Measurements from ENCODE around the gene ALPP. TPM values are rescaled to one million over a fixed set of nuclear protein-coding genes. Genes with fewer than 3 reads are reported as not detected.
"Not testable (repeated sequence)": the region's sequence is repeated elsewhere in the genome, so short reads cannot be mapped to it uniquely, and the experiment has no call there.

ALPP gene
- total RNA-seq, 4 donors from 2014 or later, result not detected

DNA sequence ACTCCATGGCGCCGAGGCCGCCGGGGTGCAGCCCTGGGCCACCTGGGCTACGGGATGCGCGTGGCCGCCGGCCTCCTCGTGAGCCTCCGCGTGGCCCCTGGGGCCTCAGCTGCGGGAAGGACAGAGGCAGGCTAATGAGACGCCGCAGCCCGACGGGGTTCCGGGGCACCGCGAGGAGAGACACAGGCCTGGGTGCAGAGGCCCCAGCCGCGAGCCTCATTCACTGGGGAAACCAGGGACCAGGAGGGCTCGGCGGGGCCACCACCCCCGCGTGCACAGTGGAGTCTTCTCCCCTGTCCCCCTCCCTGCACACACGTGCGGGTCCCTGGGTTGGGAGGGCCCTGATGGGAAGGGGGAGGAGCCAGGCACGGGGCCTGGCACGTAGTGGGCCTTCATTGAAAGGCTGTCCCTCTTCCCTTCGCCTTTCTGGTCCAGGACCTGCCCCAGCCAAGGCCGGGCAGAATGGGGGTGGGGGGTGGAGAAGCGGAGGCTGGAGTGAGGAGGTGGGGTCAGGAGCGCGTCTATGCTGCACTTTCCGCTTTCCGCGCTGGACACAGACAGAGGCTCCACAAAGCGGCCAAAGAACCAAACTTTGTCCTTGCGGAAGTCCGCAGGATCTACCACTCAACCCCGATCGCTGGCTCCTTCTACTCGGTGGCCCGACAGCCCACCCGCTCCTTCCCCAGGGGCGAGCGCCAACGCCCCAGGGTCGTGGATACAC, 9.1 kb downstream of the ALPP start:
- Histone ChIP-seq H3K27me3 (peaks cover 90% of the 10 kb centered on the region), H3K9me3 (no peaks in the 10 kb centered on the region), H3K27ac (no peak overlapping the region), H3K36me3 (no peaks in the 10 kb centered on the region), H3K4me1 (peaks cover 29% of the 10 kb centered on the region), H3K4me3 (no peak overlapping the region)
- TF ChIP-seq POLR2AphosphoS5 (IDR thresholded peaks at IDR 0.05), result no peak
- TF ChIP-seq, protein P1, sequence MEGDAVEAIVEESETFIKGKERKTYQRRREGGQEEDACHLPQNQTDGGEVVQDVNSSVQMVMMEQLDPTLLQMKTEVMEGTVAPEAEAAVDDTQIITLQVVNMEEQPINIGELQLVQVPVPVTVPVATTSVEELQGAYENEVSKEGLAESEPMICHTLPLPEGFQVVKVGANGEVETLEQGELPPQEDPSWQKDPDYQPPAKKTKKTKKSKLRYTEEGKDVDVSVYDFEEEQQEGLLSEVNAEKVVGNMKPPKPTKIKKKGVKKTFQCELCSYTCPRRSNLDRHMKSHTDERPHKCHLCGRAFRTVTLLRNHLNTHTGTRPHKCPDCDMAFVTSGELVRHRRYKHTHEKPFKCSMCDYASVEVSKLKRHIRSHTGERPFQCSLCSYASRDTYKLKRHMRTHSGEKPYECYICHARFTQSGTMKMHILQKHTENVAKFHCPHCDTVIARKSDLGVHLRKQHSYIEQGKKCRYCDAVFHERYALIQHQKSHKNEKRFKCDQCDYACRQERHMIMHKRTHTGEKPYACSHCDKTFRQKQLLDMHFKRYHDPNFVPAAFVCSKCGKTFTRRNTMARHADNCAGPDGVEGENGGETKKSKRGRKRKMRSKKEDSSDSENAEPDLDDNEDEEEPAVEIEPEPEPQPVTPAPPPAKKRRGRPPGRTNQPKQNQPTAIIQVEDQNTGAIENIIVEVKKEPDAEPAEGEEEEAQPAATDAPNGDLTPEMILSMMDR (IDR thresholded peaks at IDR 0.05), result no peak
- no peak for TF ChIP-seq EP300 (IDR thresholded peaks at IDR 0.05)
- TF ChIP-seq POLR2A (IDR thresholded peaks at IDR 0.05), result no peak
- no peak for DNase-seq (ENCODE audit: low spot score in 2 of 2)
- WGBS, result 19% methylated on average over 6 of the region's 50 CpGs

DNA sequence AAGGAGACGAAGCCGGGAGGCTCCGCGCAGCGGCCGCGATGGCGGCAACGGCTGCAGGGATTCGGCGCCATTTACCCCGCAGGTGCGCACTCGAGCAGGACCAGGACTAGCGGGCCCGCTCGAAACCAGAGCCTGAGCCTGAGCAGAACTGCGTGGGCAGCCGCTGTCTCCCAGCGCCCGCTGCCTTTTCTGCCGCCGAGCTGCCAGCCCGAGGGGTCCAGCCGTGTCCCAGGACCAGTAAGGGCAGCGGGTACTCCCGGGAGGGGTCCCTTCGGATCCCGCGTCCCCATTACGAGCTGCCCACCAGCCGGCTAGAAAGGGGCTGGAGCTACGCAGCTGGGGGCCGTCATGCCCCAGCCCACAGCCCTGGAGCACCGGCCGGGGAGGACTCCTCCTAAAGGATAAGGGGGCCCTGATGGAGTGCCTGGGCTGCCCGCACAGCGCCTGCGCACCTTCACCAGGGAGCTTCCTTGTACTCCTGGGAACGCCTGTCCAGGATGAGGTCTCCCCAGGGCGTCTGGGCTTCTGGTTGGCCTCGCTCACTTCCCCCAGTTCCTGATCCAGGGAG, 9.9 kb downstream of the ALPP start:
- Histone ChIP-seq H3K27me3 (peaks cover 82% of the 10 kb centered on the region), H3K4me3 (no peak overlapping the region)
- WGBS, result 16% methylated on average over 14 of the region's 42 CpGs

DNA sequence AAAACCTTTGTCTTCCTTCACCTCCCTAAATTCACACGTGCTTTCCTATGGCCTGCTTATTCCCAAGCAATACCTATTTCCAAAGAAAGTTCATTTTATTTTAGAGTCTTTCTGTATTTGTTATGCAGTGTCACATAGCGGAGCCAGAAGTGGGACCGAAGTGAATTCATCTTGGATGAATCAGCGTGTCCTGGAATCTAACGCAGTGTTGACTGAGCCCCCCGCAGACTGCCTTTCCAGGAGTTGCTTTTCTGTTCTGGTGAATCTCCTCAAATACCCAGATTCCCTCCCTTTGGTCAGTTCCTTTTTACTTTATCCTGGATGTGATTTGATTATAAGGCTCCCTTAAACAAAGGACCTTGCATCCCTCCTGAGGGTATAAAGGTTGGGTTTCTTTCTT, 10.8 kb downstream of the ALPP start:
- DNase-seq (ENCODE audit: low spot score in 2 of 2), result no peak
- no peaks in the 10 kb centered on the region for H3K36me3 ChIP-seq
- H3K9me3 ChIP-seq, result no peaks in the 10 kb centered on the region
- peaks cover 73% of the 10 kb centered on the region for H3K27me3 ChIP-seq
- TF ChIP-seq, protein P1 (IDR thresholded peaks at IDR 0.05), result no peak
- TF ChIP-seq EP300 (IDR thresholded peaks at IDR 0.05), result no peak
- TF ChIP-seq POLR2A (IDR thresholded peaks at IDR 0.05), result no peak
- TF ChIP-seq POLR2AphosphoS5 (IDR thresholded peaks at IDR 0.05), result no peak
- 55% methylated on average over 6 of the region's 6 CpGs for WGBS
- peaks cover 29% of the 10 kb centered on the region for H3K4me1 ChIP-seq
- H3K27ac ChIP-seq, result no peak overlapping the region
- H3K4me3 ChIP-seq, result no peak overlapping the region

More for the DNA sequence above, 9.9 kb downstream of the ALPP start:
- peaks cover 29% of the 10 kb centered on the region for H3K4me1 ChIP-seq
- TF ChIP-seq EP300 (IDR thresholded peaks at IDR 0.05) (no peak), POLR2A (IDR thresholded peaks at IDR 0.05) (no peak), POLR2AphosphoS5 (IDR thresholded peaks at IDR 0.05) (no peak)
- TF ChIP-seq, protein P1 (IDR thresholded peaks at IDR 0.05), result no peak
- no peaks in the 10 kb centered on the region for H3K36me3 ChIP-seq
- DNase-seq (ENCODE audit: low spot score in 2 of 2), result no peak
- no peak overlapping the region for H3K27ac ChIP-seq
- H3K9me3 ChIP-seq, result no peaks in the 10 kb centered on the region

DNA sequence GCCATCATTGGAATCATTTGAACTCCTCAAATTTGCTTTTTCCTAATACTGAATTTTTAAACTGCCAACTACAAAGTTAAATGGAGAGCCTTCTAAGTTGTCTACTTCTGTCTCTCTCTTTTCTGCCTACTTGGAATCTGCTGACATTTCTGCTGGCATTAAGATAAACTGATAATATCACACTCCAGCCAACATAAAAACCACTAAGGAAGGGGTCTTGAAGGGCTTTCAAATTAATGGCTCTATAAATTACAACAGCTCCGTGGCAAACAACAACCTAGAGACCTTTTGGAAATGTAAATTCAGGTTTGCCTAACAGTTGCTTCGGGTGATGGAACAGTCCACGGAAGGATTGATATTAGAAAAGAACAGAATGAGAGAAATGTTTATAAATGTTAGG, 12.1 kb downstream of the ALPP start:
- 32% methylated on average over 3 of the region's 3 CpGs for WGBS
- Histone ChIP-seq H3K4me3 (no peak overlapping the region), H3K27me3 (peaks cover 61% of the 10 kb centered on the region), H3K36me3 (no peaks in the 10 kb centered on the region), H3K4me1 (peaks cover 29% of the 10 kb centered on the region), H3K27ac (no peak overlapping the region), H3K9me3 (no peaks in the 10 kb centered on the region)
- TF ChIP-seq POLR2AphosphoS5 (IDR thresholded peaks at IDR 0.05), result no peak
- TF ChIP-seq, protein P1 (IDR thresholded peaks at IDR 0.05), result no peak
- TF ChIP-seq EP300 (IDR thresholded peaks at IDR 0.05), result no peak
- TF ChIP-seq POLR2A (IDR thresholded peaks at IDR 0.05), result no peak
- no peak for DNase-seq (ENCODE audit: low spot score in 2 of 2)

DNA sequence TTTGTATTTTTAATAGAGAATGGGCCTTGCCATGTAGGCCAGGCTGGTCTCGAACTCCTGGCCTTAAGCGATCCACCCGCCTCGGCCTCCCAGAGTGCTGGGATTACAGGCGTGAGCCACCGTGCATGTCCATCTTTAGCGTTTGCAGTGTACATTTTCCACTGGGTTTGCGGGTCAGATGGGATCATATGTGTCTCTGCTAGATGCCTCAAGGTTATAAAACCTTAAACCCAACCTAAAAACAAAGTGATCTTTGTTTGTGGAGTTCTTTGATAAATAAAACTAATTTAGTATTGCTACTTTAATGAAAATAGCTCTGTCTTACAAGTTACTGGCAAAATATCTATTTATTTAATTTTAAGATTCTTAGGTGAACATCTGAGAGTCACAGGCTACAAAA, 15.0 kb downstream of the ALPP start:
- Histone ChIP-seq H3K4me1 (no peaks in the 10 kb centered on the region), H3K27me3 (peaks cover 38% of the 10 kb centered on the region), H3K27ac (no peak overlapping the region), H3K36me3 (no peaks in the 10 kb centered on the region), H3K9me3 (no peaks in the 10 kb centered on the region), H3K4me3 (no peak overlapping the region)
- WGBS, result 92% methylated on average over 8 of the region's 8 CpGs
- DNase-seq (ENCODE audit: low spot score in 2 of 2), result no peak
- TF ChIP-seq POLR2AphosphoS5 (IDR thresholded peaks at IDR 0.05) (no peak), POLR2A (IDR thresholded peaks at IDR 0.05) (no peak), EP300 (IDR thresholded peaks at IDR 0.05) (no peak)
- TF ChIP-seq, protein P1 (IDR thresholded peaks at IDR 0.05), result no peak

DNA sequence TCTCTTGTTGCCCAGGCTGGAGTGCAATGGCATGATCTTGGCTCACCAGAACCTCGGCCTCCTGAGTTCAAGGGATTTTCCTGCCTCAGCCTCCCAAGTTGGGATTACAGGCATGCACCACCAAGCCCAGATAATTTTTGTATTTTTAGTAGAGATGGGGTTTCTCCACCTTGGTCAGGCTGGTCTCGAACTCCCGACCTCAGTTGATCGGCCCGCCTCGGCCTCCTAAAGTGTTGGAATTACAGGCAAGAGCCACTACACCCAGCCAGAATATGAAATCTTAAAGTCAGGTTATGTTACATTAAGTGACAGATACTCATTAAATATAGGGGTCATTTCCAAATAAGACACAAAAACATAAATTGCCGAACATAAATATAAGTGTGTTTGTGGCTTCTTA, 15.9 kb downstream of the ALPP start:
- H3K4me1 ChIP-seq; H3K4me3 ChIP-seq; H3K27ac ChIP-seq; DNase-seq (ENCODE audit: low spot score in 2 of 2); H3K9me3 ChIP-seq; H3K36me3 ChIP-seq: not testable (repeated sequence)
- peaks cover 33% of the 10 kb centered on the region for H3K27me3 ChIP-seq
- WGBS, result 96% methylated on average over 7 of the region's 7 CpGs
